Effector memory CD4-positive, alpha-beta T cell (primary cell): ENCODE measurements around the gene ZBTB7C.

Experiments used
- DNase-seq, 3 donors: peaks; one replicate each; pipeline ENCODE4 v3.0.0-alpha.2; 2020
- H3K27ac ChIP-seq: 2 replicates; pipeline ENCODE4 v1.7.0; 2013; ENCODE audit warnings: mild to moderate bottlenecking, low read length, moderate library complexity; ENCODE audit not compliant: insufficient read depth, poor library complexity, severe bottlenecking
- H3K27me3 ChIP-seq: replicated peaks from 2 replicates; pipeline ENCODE4 v1.7.0; 2013; ENCODE audit warnings: mild to moderate bottlenecking, low read length; ENCODE audit not compliant: insufficient read depth, control insufficient read depth, poor library complexity, severe bottlenecking
- H3K36me3 ChIP-seq: 2 replicates; pipeline ENCODE4 v1.7.0; 2013; ENCODE audit warnings: mild to moderate bottlenecking, low read length, moderate library complexity; ENCODE audit not compliant: control insufficient read depth, insufficient read depth
- H3K4me1 ChIP-seq: 2 replicates; pipeline ENCODE4 v1.7.0; 2013; ENCODE audit warnings: low read length, mild to moderate bottlenecking; ENCODE audit not compliant: control insufficient read depth, insufficient read depth, poor library complexity, severe bottlenecking
- H3K4me3 ChIP-seq: 2 replicates; pipeline ENCODE4 v1.7.0; 2013; ENCODE audit warnings: low read length, low read depth, mild to moderate bottlenecking; ENCODE audit not compliant: insufficient read depth, poor library complexity, severe bottlenecking
- H3K9me3 ChIP-seq: 2 replicates; pipeline ENCODE4 v1.7.0; 2013; ENCODE audit warnings: mild to moderate bottlenecking, low read length, moderate library complexity; ENCODE audit not compliant: control insufficient read depth

The ZBTB7C gene

DNA sequence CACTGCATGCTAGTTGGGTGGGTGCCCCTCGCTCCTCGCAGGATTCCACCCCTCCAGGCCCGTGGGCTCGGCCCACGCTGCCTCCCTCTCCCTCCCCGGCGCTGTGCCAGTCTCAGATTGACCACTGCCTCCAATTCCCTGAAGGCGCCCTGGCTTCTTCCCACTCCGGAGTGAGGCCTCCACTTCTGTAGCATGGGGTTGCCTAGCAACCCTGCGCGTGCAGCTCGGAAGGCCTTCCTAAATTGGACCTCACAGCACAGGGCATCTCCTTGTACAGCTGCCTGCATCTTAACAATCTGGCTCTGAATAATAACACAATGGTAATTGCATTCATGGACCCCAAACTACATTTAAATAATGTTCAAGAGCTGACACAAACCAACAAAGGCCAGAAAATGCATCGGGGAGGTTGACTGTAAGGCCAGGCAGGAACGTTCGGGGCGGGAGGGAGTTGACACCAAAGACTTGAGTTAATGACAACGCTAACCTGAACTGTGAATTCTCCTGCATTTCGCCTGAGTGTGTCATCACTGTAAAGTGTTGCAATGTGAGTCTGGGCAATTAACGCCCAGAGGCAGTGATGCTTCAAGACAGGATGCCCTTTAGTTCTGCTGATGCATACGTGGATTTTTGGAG lies 222.9 kb downstream of the ZBTB7C start:
- no peak overlapping the region for H3K27ac ChIP-seq
- no peaks in the 10 kb centered on the region for H3K36me3 ChIP-seq
- H3K4me3 ChIP-seq, result no peak overlapping the region
- no peaks in the 10 kb centered on the region for H3K4me1 ChIP-seq
- no peak for DNase-seq
- H3K27me3 ChIP-seq, result no peaks in the 10 kb centered on the region
- H3K9me3 ChIP-seq, result no peaks in the 10 kb centered on the region

DNA sequence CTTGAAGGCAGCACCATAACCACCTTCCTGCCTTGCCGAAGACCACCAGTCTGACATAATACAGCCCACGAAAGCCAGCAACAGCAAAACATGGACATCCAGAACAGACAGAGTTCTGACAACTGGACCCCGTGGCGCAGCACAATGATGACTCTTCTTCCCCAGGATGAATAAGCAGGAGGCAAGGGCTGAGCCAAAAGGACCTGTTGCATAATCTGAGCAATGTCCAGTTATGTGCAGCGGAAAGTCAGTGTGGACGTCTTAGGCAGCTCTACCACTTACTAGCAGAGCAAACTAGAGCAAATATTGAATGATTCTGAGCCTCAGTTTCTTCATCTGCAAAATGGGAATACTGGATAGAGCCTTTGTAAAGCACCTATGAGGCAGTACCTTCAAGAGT lies 225.1 kb downstream of the ZBTB7C start:
- no peaks in the 10 kb centered on the region for H3K9me3 ChIP-seq
- no peak for DNase-seq
- H3K27me3 ChIP-seq, result no peaks in the 10 kb centered on the region
- no peak overlapping the region for H3K4me3 ChIP-seq
- no peak overlapping the region for H3K27ac ChIP-seq
- no peaks in the 10 kb centered on the region for H3K36me3 ChIP-seq
- H3K4me1 ChIP-seq, result no peaks in the 10 kb centered on the region

DNA sequence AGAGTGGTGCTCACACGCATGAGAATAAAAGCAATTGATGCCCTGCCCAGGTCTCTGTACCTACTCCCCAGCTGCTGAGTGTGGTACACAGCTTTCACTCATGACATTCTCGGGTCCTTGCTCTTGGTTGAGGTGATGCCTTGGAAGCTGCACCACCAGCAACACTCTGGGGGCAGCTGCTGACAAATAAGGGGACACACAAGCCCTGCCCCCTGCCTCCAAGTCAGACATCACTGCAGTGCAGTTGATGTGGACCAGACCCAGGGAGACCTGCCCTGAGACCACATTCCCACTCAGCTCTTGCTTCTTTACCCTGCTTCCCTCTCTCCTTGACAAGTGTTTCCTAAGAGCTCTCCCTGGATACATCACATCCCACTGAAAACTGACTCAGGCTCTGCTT lies 225.6 kb downstream of the ZBTB7C start:
- no peak for DNase-seq
- Histone ChIP-seq H3K27me3 (no peaks in the 10 kb centered on the region), H3K36me3 (no peaks in the 10 kb centered on the region), H3K9me3 (no peaks in the 10 kb centered on the region), H3K27ac (no peak overlapping the region), H3K4me3 (no peak overlapping the region), H3K4me1 (no peaks in the 10 kb centered on the region)

DNA sequence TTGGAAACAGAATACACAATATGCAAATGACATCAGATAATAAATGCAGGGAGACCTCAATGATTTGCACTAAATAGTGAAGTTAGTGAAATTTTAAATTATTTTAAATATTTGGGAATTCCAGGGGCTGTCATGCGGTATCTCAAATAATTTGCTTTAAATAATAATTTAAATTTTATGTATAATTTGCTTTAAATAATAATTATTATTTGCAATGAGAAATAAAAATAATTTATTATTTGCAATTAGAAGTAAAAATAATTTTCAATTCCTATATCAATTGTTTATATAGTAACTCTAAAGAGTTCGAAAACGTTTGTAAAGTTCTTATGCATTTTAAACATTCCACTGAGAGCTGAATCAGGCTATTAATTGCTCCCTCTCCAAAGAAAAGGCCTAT lies 226.4 kb downstream of the ZBTB7C start:
- Histone ChIP-seq H3K36me3 (no peaks in the 10 kb centered on the region), H3K9me3 (no peaks in the 10 kb centered on the region), H3K4me1 (no peaks in the 10 kb centered on the region), H3K27ac (no peak overlapping the region), H3K27me3 (no peaks in the 10 kb centered on the region), H3K4me3 (no peak overlapping the region)
- DNase-seq, result no peak

DNA sequence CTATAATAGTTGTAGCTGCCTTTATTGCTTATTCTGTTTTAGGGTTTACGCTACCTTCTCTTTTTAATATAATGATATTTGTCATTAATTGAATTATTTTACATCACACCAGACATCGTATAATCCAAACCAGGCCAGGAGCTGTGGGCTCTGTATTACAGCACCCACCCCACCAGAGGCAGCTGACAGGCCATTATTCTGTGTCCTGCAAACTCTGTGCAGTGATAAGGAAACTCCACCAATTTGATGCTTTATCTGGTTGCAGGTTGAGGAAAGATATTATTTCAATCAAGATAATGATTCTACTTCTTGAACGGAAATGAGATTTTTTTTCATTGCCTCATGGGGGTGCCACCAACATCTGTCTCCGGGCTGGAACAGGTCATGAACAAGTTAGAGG lies 227.3 kb downstream of the ZBTB7C start:
- peaks cover 2% of the 10 kb centered on the region for H3K27me3 ChIP-seq
- no peak for DNase-seq
- H3K36me3 ChIP-seq, result no peaks in the 10 kb centered on the region
- H3K9me3 ChIP-seq, result no peaks in the 10 kb centered on the region
- H3K27ac ChIP-seq, result no peak overlapping the region
- H3K4me3 ChIP-seq, result no peak overlapping the region
- no peaks in the 10 kb centered on the region for H3K4me1 ChIP-seq

DNA sequence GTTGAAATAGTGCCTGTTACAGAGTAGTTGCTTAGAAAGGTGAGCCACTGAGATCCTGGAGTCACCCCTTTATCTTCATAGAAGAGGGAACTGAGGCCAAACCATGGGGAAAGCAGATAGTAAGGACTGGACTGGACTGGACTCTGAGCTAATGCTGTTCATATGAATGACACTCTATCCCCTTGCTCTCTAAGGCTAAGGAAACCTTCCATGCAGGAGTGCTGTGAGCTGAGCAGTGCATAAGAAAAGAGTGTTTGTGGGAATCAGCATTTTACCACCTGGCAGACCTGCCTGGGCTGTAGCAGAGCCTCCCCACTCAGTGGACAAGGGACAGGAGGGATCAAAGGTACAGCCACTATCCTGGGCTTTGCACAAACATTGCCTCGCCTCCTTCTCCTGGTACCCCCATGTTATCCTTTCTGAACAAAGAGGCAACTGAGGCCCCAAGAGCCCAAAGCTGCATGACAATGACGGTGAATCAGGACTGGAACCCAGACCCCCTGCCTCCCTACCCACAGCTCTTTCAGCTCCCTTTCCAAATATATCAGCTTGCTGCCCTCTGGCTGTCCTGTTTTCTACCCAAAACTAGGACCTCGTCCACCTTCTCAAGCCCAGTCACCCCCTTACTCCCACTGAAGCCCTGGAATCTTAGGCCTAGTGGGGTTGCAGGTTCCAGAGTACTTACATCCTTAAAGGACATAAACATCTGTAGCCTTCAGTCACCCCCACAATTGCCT lies 227.9 kb downstream of the ZBTB7C start:
- H3K27me3 ChIP-seq, result peaks cover 2% of the 10 kb centered on the region
- DNase-seq, result no peak
- H3K27ac ChIP-seq, result no peak overlapping the region

DNA sequence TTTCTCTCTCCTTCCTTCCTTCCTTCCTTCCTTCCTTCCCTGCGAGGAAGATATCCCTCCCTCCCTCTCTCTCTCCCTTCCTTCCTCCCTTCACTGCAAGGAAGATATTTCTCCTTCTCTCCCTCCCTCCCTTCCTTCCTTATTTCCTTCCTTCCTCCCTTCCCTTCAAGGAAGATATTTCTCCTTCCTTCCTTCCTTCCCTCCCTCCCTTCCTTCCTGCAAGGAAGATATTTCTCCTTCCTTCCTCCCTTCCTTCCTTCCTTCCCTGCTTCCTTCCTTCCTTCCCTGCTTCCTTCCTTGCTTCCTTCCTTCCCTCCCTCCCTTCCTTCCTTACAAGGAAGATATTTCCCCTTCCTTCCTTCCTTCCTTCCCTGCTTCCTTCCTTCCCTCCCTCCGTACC lies 229.5 kb downstream of the ZBTB7C start:
- no peak overlapping the region for H3K27ac ChIP-seq
- no peak overlapping the region for H3K4me3 ChIP-seq
- H3K27me3 ChIP-seq, result peaks cover 2% of the 10 kb centered on the region
- H3K36me3 ChIP-seq, result no peaks in the 10 kb centered on the region
- no peaks in the 10 kb centered on the region for H3K4me1 ChIP-seq
- no peaks in the 10 kb centered on the region for H3K9me3 ChIP-seq
- DNase-seq, result no peak

More for the DNA sequence above, 227.9 kb downstream of the ZBTB7C start:
- Histone ChIP-seq H3K4me1 (no peaks in the 10 kb centered on the region), H3K36me3 (no peaks in the 10 kb centered on the region), H3K4me3 (no peak overlapping the region), H3K9me3 (no peaks in the 10 kb centered on the region)

DNA sequence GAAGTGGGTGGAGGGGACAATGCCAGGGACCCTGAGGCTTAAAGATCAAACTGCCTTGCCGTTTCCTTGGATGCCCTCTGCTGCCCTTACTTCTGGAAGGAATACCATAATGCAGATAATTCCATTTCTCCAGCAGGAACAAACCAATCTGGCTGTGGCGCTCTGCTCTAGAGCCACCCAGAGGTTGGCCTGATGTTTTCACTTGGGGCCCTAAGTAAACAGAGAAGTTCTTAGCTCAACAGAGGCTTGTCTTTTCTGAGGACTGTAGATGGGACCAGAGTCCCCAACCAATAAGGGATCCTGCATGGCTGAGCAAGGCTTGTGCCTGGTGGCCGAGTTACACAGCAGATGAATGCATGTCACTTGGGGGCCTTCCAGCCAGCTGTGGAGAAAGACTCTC lies 230.2 kb downstream of the ZBTB7C start:
- H3K4me1 ChIP-seq, result no peaks in the 10 kb centered on the region
- no peaks in the 10 kb centered on the region for H3K9me3 ChIP-seq
- no peak overlapping the region for H3K27ac ChIP-seq
- no peak for DNase-seq
- H3K27me3 ChIP-seq, result peaks cover 2% of the 10 kb centered on the region
- no peaks in the 10 kb centered on the region for H3K36me3 ChIP-seq
- H3K4me3 ChIP-seq, result no peak overlapping the region

DNA sequence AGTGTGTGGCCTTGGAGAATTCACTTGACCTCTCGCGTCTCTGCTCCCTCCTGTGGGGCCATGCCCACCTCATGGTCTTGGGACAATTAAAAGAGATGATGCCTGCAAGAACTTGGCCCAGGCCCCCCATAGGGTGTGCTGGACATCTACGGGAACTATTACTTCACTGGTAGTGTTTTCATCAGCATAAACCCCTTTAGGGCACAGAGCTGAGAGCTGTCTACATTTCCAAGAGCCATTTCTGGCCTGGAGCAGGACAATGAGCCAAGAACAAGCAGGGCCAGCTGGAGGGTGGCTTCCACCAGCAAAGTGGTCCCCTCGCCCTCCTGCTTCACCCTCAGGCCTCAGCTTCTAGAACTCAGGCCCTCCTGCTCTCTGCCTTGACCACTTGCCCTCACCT lies 232.3 kb downstream of the ZBTB7C start:
- DNase-seq, result no peak
- H3K27me3 ChIP-seq, result peaks cover 2% of the 10 kb centered on the region
- no peak overlapping the region for H3K4me3 ChIP-seq
- H3K27ac ChIP-seq, result no peak overlapping the region
- no peaks in the 10 kb centered on the region for H3K9me3 ChIP-seq
- no peaks in the 10 kb centered on the region for H3K36me3 ChIP-seq
- no peaks in the 10 kb centered on the region for H3K4me1 ChIP-seq

DNA sequence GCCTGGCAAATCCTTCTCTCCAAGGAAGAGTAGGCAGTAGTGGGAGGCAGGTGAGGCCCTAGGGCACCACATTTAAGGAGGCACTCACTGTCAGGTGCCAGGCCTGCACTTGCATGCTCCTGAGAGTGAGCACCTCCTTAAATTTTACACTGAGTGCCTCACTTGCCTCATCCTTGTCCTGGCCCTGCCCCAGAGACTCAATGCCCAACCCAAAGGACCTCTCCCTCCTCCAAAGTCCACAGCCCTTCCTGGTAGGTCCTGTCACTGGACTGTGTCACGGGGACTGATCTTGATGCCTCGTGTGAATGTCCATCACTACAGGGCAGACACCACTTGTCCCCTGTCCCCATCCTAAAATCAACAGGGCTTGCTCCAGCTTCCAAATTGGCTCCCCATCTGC lies 235.6 kb downstream of the ZBTB7C start:
- H3K4me1 ChIP-seq, result no peaks in the 10 kb centered on the region
- H3K4me3 ChIP-seq, result no peak overlapping the region
- peaks cover 2% of the 10 kb centered on the region for H3K27me3 ChIP-seq
- no peak for DNase-seq
- no peaks in the 10 kb centered on the region for H3K9me3 ChIP-seq
- H3K27ac ChIP-seq, result no peak overlapping the region
- no peaks in the 10 kb centered on the region for H3K36me3 ChIP-seq
